Fibroblast of lung (primary cell): Measurements from ENCODE around the gene TUBA1B.

Source experiments
- EZH2 ChIP-seq: IDR thresholded peaks from 2 replicates; pipeline ENCODE4 v1.5.1; 2012; ENCODE audit warnings: low read length, control low read depth, mild to moderate bottlenecking; ENCODE audit errors: missing control alignments
- TF ChIP-seq, protein P1 (sequence below), 2 donors: IDR thresholded peaks in 1 of 2; conservative IDR thresholded peaks in 1 of 2; 1 replicate in 1 of 2; 2 replicates in 1 of 2; pipeline ENCODE4 v1.5.1; 2011 to 2012; ENCODE audit warnings: low read length in 2 of 2, control low read depth in 1 of 2, inconsistent platforms in 1 of 2, low read depth in 1 of 2, mild to moderate bottlenecking in 1 of 2

DNA sequence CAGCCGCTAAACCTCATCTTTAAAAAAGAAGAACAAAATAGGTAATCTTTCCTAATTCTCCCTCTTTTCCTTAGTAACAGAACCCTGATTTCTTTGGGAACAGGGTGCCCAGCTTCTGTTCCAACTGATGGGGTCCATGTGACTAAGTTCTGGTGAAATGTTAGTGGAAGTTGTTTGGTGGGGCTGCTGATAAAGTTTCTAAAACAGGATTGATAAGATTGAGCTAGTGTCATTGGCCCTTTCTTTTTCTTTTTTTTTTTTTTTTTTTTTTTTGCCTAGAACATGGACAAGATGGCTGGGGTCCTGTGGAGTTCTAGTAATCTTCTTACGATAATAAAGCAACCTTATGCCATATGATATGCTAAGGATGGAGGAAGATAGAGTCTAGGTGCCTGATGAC lies 16.2 kb upstream of the TUBA1B start:
- TF ChIP-seq, protein P1, sequence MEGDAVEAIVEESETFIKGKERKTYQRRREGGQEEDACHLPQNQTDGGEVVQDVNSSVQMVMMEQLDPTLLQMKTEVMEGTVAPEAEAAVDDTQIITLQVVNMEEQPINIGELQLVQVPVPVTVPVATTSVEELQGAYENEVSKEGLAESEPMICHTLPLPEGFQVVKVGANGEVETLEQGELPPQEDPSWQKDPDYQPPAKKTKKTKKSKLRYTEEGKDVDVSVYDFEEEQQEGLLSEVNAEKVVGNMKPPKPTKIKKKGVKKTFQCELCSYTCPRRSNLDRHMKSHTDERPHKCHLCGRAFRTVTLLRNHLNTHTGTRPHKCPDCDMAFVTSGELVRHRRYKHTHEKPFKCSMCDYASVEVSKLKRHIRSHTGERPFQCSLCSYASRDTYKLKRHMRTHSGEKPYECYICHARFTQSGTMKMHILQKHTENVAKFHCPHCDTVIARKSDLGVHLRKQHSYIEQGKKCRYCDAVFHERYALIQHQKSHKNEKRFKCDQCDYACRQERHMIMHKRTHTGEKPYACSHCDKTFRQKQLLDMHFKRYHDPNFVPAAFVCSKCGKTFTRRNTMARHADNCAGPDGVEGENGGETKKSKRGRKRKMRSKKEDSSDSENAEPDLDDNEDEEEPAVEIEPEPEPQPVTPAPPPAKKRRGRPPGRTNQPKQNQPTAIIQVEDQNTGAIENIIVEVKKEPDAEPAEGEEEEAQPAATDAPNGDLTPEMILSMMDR (conservative IDR thresholded peaks at IDR 0.05 in 1 of 2, IDR thresholded peaks at IDR 0.05 in 1 of 2; ENCODE audit: low read depth in 1 of 2, low read length in 2 of 2): no peak
- no peak for TF ChIP-seq EZH2
